Measurements from ENCODE around the gene SV2B.

DNA sequence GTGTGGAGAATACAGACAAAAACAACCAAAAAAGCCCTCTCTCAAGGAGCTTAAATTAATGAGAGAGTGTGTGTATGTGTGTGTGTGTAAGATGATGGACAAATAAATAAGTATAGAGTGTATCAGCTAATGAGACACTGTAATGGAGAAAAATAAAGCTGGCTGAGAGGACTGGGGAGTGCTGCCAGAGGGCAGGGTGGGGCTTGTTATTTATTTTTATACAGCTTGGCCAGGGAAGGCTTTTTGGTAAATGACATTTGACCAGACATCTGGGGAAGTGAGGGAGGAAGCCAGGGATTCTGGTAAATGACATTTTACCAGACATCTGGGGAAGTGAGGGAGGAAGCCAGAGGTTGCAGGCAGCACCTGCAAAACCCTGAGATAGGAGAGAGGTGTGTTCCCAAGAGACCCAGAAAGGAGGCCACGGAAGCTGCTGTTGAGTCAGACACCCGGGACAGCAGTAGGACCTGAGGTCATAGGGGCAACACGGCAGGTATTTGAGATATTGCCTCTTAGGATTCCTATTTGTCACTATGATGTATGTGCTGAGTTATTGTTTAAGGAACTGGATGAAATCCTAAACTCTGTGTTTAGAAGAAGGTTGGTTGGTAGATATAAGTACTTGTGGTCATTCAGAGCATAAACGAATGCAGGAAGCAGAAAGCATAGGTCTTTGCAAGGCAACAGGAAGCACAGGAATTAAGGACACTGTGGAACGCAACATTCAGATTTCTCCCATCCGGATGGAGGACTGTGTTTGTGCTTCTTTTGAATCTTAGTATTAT, 2.7 kb downstream of the SV2B start:
- TF ChIP-seq FOXP2 (optimal IDR thresholded peaks at IDR 0.05; ENCODE audit: borderline replicate concordance, extremely low read depth, extremely low read length, insufficient read depth) (no peak), POLR2AphosphoS5 (IDR thresholded peaks at IDR 0.05; ENCODE audit: low read depth, low read length) (no peak)
- TF ChIP-seq, protein P1, sequence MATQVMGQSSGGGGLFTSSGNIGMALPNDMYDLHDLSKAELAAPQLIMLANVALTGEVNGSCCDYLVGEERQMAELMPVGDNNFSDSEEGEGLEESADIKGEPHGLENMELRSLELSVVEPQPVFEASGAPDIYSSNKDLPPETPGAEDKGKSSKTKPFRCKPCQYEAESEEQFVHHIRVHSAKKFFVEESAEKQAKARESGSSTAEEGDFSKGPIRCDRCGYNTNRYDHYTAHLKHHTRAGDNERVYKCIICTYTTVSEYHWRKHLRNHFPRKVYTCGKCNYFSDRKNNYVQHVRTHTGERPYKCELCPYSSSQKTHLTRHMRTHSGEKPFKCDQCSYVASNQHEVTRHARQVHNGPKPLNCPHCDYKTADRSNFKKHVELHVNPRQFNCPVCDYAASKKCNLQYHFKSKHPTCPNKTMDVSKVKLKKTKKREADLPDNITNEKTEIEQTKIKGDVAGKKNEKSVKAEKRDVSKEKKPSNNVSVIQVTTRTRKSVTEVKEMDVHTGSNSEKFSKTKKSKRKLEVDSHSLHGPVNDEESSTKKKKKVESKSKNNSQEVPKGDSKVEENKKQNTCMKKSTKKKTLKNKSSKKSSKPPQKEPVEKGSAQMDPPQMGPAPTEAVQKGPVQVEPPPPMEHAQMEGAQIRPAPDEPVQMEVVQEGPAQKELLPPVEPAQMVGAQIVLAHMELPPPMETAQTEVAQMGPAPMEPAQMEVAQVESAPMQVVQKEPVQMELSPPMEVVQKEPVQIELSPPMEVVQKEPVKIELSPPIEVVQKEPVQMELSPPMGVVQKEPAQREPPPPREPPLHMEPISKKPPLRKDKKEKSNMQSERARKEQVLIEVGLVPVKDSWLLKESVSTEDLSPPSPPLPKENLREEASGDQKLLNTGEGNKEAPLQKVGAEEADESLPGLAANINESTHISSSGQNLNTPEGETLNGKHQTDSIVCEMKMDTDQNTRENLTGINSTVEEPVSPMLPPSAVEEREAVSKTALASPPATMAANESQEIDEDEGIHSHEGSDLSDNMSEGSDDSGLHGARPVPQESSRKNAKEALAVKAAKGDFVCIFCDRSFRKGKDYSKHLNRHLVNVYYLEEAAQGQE (IDR thresholded peaks at IDR 0.05; ENCODE audit: insufficient read depth in 1 of 2, low read depth in 2 of 2, low read length in 2 of 2) = no peak

Data from PFSK-1 (cell line).